Stimulated activated CD4-positive, alpha-beta T cell treated with anti-CD3 and anti-CD28 coated beads, Interleukin-1b, Interleukin-23, amount 100 ng/mL, for 48 hours (primary cell): ENCODE measurements around the gene RFT1.

ENCODE experiments used
- DNase-seq: peaks from one replicate; pipeline ENCODE4 v3.0.0-alpha.2; 2020

The RFT1 gene

GRCh38 chr3:53130179-53131061 lies at the start of gene RFT1:
Gene RFT1, minus strand, starts transcription at chr3:53130435. Its CDS starts 35 bp downstream, at chr3:53130400.
- DNase-seq, result peak; percentile 97

GRCh38 chr3:53179580-53179979 lies 49.3 kb upstream of the RFT1 start:
- DNase-seq, result no peak

- DNase-seq, result no peak
Measured at GRCh38 chr3:53178246-53178645, 48.0 kb upstream of the RFT1 start.

GRCh38 chr3:53175613-53176540 lies 45.6 kb upstream of the RFT1 start:
- no peak for DNase-seq

- DNase-seq, result no peak
Measured at GRCh38 chr3:53174346-53175250, 44.4 kb upstream of the RFT1 start.

GRCh38 chr3:53173107-53173506 lies 42.9 kb upstream of the RFT1 start:
- no peak for DNase-seq

- DNase-seq, result no peak
Measured at GRCh38 chr3:53171827-53172505, 41.7 kb upstream of the RFT1 start.

GRCh38 chr3:53171064-53171418 lies 40.8 kb upstream of the RFT1 start:
- no peak for DNase-seq

GRCh38 chr3:53170325-53171063 lies 40.3 kb upstream of the RFT1 start:
- no peak for DNase-seq

GRCh38 chr3:53169832-53170324 lies 39.6 kb upstream of the RFT1 start:
- DNase-seq, result no peak

- DNase-seq, result no peak
Measured at GRCh38 chr3:53169045-53169831, 39.0 kb upstream of the RFT1 start.

GRCh38 chr3:53168175-53168923 lies 38.1 kb upstream of the RFT1 start:
- no peak for DNase-seq

GRCh38 chr3:53167418-53168174 lies 37.4 kb upstream of the RFT1 start:
- DNase-seq, result no peak

- no peak for DNase-seq
Measured at GRCh38 chr3:53166781-53167291, 36.6 kb upstream of the RFT1 start.

- no peak for DNase-seq
Measured at GRCh38 chr3:53166206-53166605, 36.0 kb upstream of the RFT1 start.

- DNase-seq, result no peak
Measured at GRCh38 chr3:53164911-53165310, 34.7 kb upstream of the RFT1 start.

GRCh38 chr3:53163444-53164387 lies 33.5 kb upstream of the RFT1 start:
- no peak for DNase-seq
